ENCODE results near the gene DCC. TPM values are rescaled to one million over a fixed set of nuclear protein-coding genes. Genes with fewer than 3 reads are reported as not detected.

The DCC gene
- polyA plus RNA-seq, 1 of the 3 experiments (the other 2 are of a cell fraction): 0.20 TPM

GRCh38 chr18:53417003-53417402 is 1077.0 kb downstream of the DCC start:
- no peaks in the 10 kb centered on the region for H3K79me2 ChIP-seq (ENCODE audit: insufficient read depth)
- H3K36me3 ChIP-seq (replicated peaks in 1 of 2; ENCODE audit: control insufficient read depth in 1 of 2, insufficient read depth in 2 of 2, low read length in 1 of 2): no peaks in the 10 kb centered on the region
- H3K9ac ChIP-seq: no peak overlapping the region
- H3K4me3 ChIP-seq (ENCODE audit: low read depth in 2 of 2, low read length in 1 of 2): no peak overlapping the region
- 6% methylated on average over 4 of the region's 4 CpGs for WGBS (ENCODE audit: low lambda C conversion rate)
- no peaks in the 10 kb centered on the region for H3K9me3 ChIP-seq
- no peak for DNase-seq
- no peaks in the 10 kb centered on the region for H3K4me1 ChIP-seq (ENCODE audit: control insufficient read depth in 1 of 2, insufficient read depth in 2 of 2, low read depth in 1 of 2, low read length in 1 of 2)
- no peak overlapping the region for H2AFZ ChIP-seq (ENCODE audit: low read depth)
- no peaks in the 10 kb centered on the region for H3K27me3 ChIP-seq (ENCODE audit: insufficient read depth)
- no peak overlapping the region for H3K27ac ChIP-seq (ENCODE audit: low read depth in 2 of 2, low read length in 1 of 2)
- H3K4me2 ChIP-seq: no peak overlapping the region
- no peaks in the 10 kb centered on the region for H3K9me2 ChIP-seq
- H3F3A ChIP-seq (replicated peaks; ENCODE audit: insufficient read depth): no peaks in the 10 kb centered on the region
- POLR2A ChIA-PET: no interaction called here
- no peaks in the 10 kb centered on the region for H4K20me1 ChIP-seq (ENCODE audit: insufficient read depth)
- CTCF ChIA-PET: no interaction called here
- TF ChIP-seq RFX5 (IDR thresholded peaks at IDR 0.05; ENCODE audit: low read length) (no peak), PBX3 (IDR thresholded peaks at IDR 0.05) (no peak), SMC3 (IDR thresholded peaks at IDR 0.05; ENCODE audit: low read depth, low read length) (no peak), TEAD4 (IDR thresholded peaks at IDR 0.05; ENCODE audit: borderline replicate concordance, insufficient read depth) (no peak)

GRCh38 chr18:53421869-53422268 is 1081.9 kb downstream of the DCC start:
- Histone ChIP-seq H3K9ac (no peak overlapping the region), H3F3A (replicated peaks; ENCODE audit: insufficient read depth) (no peaks in the 10 kb centered on the region), H3K36me3 (replicated peaks in 1 of 2; ENCODE audit: control insufficient read depth in 1 of 2, insufficient read depth in 2 of 2, low read length in 1 of 2) (no peaks in the 10 kb centered on the region), H4K20me1 (ENCODE audit: insufficient read depth) (no peaks in the 10 kb centered on the region), H3K9me2 (no peaks in the 10 kb centered on the region), H2AFZ (ENCODE audit: low read depth) (no peak overlapping the region), H3K9me3 (no peaks in the 10 kb centered on the region), H3K4me2 (no peak overlapping the region), H3K4me3 (ENCODE audit: low read depth in 2 of 2, low read length in 1 of 2) (no peak overlapping the region), H3K4me1 (ENCODE audit: control insufficient read depth in 1 of 2, insufficient read depth in 2 of 2, low read depth in 1 of 2, low read length in 1 of 2) (no peaks in the 10 kb centered on the region), H3K27me3 (ENCODE audit: insufficient read depth) (no peaks in the 10 kb centered on the region), H3K27ac (ENCODE audit: low read depth in 2 of 2, low read length in 1 of 2) (no peak overlapping the region), H3K79me2 (ENCODE audit: insufficient read depth) (no peaks in the 10 kb centered on the region)
- ChIA-PET CTCF (no interaction called here), POLR2A (no interaction called here)
- DNase-seq: no peak
- TF ChIP-seq ZBTB33 (IDR thresholded peaks at IDR 0.05; ENCODE audit: borderline replicate concordance, low read depth): no peak
- no peak for TF ChIP-seq MXI1 (IDR thresholded peaks at IDR 0.05; ENCODE audit: low read depth, low read length)
- no peak for TF ChIP-seq GATA2 (CRISPR knock-in tag; IDR thresholded peaks at IDR 0.05)
- TF ChIP-seq TCF12 (IDR thresholded peaks at IDR 0.05): no peak
- no peak for TF ChIP-seq TAF1 (IDR thresholded peaks at IDR 0.05; ENCODE audit: borderline replicate concordance, low read depth, low read length)
- no peak for TF ChIP-seq PBX3 (IDR thresholded peaks at IDR 0.05)
- no peak for TF ChIP-seq USF2 (IDR thresholded peaks at IDR 0.05; ENCODE audit: borderline replicate concordance, low read depth, low read length)
- no peak for TF ChIP-seq YY1 (IDR thresholded peaks at IDR 0.05; ENCODE audit: low read depth)
- no peak for TF ChIP-seq RCOR1 (IDR thresholded peaks at IDR 0.05; ENCODE audit: low read length)
- TF ChIP-seq GABPA (IDR thresholded peaks at IDR 0.05; ENCODE audit: low read depth): no peak
- no peak for TF ChIP-seq FOXJ3 (CRISPR knock-in tag; IDR thresholded peaks at IDR 0.05)
- TF ChIP-seq EP300 (IDR thresholded peaks at IDR 0.05; ENCODE audit: borderline replicate concordance in 1 of 2, low read depth in 1 of 2, low read length in 1 of 2): no peak
